HG02798 (cell line): ENCODE data around the gene PDE11A.

ENCODE experiments used
- ATAC-seq: cut with Tn5 transposase; IDR thresholded peaks from one replicate; pipeline ENCODE4 v1.9.1; 2021; ENCODE audit warnings: mild to moderate bottlenecking; ENCODE audit not compliant: unreplicated experiment, poor library complexity

PDE11A gene

DNA sequence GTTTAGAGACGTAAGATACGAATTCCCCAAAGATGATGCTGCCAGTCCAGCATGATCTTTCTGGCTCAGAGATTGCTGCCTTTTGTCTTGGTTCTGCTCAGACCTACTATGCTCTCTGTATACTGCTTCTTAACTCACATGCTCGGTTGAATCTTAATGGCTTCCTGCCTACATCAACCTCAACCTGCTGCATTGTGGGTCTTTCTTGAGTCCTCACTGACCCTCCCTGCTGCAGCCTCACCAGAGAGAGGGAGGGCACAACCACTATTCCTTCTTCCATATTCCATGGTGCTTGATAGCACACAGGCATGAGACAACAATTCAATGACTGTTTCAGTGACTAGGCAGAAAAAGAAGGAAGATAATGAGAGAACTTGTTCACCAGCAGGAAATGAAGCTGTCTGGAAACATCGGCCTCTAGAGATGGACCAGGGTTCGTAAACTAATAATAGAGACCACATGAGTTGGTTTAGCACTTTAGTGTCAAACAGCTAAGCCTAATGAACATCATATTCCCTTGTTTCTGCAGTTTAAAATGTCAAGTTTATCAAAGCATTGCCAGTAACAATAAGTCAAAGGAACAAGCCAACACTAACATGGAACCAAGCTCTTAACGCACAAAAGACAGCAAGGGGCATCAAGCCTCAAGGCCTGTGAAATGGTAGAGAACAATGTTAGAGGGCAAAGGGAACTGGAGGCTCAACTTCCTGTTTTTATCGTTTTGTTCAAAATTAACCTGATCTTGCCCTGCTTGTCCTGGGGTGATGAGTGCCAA, 333.9 kb downstream of the PDE11A start:
- no peak for ATAC-seq

DNA sequence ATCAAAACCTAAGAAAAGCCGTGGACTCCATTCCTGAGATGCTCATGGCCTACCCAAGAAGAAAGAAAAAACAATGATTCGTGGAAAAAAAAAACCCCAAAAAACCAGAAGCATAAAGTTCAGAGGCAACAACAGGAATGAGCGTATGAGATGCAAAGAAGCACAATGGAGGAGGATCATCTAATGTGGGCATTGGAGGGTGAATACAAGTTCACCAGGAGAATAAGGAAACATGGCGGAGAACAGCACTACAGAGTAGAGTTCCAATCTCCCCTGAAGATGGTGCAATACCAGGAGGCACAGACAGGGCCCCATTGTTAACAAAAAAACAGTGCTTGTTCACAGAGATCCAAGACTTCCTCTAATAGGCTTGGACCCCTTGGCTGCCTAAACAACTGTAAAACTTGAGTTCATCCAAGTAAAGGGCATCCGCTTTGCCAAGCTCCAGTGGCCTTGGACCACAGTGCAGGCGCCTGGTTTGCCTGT, 337.2 kb downstream of the PDE11A start:
- no peak for ATAC-seq

DNA sequence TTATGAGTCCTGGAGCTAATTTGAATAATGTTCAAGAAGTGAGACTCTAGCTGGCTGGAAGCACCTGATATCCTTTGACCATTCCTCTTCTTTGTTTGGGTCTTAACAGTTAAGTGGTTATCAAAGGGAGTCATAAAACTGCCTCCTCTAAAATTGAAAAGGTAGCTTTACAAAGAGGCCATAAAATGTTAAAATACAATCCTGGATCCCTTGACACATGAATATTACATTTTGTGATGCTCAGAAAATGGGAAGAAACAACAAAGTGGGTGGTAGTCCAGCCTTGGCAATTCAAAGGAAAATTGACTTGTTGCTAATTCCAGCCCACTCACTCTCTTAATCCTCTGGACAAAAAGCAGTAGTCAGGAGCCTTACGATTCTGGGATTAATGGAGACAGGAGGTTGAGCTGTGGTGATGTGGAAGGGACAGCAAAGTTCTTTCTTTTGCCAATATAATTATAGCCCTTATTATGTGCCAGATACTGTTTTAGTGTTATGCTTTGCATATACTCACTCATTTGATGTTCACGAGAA, 339.2 kb downstream of the PDE11A start:
- no peak for ATAC-seq

DNA sequence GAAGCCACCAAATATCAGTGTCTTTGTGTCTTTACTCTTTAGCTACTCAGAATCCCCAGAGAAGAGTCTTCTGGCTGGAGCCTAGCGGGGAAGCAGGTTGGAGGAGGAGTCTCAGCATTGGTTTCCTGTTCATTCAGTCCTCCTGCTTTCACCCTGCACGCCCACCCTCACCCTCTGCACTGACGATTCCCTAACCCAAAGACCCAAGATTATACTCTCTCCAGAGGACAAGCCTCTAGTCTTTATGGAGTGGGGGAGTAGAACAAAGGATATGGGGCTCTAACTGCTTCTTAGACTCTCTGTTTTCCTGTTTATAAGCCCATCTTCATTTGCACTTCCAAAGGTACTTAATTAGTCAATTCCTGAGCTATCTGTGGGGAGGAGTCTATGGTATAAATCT, 341.2 kb downstream of the PDE11A start:
- ATAC-seq = no peak

DNA sequence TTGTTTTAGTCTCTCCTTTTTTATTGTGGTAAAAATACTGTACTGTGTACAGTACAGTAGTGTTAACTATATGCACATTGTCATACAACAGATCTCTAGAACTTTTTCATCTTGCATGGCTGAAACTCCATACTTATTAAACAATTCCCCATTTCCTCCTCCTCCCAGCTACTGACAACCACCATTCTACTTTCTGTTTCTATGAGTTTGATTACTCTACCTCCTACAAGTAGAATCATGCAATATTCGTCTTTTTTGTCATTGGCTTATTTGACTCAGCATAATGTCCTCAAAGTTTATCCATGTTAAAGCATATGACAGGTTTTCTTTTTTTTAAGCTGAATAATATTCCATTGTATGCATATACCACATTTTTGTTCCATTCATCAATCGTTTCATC, 341.8 kb downstream of the PDE11A start:
- ATAC-seq = no peak

DNA sequence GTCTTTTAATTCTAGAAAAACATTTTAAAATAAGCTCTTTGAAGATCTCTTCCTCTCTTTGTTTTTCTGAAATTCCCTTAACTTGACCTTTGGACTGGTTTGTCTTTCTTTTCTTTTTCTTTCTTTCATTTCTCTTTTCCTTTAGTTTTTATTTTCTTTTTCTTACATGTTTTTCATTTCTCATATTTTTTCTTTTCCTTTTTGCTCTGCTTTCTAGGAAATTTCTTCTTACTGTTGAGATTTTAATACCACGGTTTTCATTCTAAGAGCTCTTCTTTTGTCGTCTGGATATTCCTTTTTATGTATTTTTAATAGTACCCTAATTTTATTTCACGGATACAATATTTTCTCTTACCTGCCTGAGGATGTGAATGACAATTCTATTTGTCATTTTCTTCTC, 342.2 kb downstream of the PDE11A start:
- no peak for ATAC-seq

DNA sequence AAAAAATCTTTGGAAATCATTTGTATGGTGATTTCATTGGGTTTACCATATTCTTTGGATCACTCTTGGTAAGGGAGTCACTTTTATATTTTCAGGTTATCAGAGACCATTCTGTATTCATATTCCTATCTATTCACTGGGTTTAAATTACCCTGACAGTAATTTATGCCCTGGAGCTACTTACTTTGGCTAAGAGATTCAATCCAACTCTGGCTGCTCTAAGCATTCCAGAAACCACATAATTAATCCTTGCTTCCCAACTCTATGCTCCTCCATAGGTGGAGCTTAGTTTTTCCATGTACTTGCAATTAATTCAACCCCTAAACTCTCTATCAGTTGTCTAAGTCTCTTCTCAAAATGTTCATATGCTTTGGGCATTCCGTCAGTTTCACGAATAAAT, 343.7 kb downstream of the PDE11A start:
- ATAC-seq = no peak

DNA sequence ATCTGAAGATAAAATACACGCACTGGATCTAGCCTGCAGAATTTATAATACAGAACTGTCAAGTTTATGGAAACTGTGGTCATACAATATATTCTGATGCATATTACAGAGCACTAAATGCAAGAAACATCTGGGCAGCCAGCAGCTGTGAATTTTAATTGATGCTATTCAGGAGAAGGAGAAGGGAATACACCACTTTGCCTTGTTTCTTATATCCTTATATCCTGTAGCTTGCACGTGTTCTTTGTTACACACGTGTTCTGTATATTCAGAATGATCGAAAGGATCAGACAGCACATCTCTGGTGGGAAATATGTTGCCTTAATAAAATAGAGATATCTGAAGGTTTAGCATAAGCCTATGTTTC, 344.2 kb downstream of the PDE11A start:
- ATAC-seq = no peak

DNA sequence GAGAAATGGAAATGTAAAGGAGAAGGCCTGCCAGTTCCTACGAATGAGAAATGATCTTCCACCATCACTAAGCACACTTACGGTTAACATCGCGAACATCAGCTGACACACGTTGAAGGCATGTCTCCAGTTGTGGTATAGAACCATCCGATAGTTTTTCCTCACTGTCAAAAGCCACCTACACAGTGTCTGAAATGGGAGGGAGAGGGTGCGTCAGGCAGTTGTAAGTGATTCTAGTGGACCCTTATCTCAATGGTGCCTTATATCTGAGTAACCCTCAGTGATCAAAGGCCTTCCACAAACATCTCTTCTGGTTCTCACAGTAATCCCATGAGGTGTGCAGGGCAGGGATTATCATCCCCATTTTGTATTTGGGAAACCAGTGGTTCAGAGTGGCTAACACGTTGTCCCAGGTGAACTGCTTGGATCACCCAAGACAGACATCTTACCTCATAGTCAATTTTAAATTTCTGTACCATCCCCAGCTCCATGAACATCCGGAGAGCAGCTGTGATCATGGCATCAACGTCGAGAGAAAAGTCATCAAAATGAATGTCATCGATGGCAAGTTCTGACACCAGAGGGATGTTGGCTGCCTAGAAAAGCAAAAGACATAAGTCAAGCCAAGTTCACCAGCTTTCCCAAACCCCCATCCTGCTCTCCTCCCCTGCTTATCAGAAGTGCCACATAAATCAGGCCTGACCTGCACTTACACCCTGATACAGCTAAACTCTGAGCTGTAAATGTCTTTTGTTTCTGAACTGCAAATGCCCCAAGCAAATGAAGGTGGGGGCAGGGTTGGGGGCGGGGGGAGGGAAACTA, 344.8 kb downstream of the PDE11A start:
- no peak for ATAC-seq

DNA sequence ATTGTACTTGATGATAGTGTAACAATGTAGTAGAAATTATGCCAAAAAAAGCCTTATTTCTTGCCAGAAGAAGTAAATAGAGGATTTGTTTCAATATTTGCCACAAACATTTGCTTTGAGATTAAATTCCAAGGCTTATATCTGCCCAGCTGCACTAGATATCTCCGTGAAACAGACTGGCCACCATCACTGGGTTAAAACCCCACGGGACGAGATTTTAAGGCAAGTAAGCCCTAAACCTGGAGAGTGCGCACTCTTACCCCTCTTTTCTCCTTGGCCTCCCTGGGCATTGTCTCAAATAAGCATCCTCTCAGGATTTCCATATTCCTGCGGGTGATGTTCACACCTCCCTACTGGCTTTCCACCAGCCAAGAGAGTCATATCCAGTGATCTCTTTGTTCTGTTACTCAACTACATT, 345.6 kb downstream of the PDE11A start:
- ATAC-seq = no peak

DNA sequence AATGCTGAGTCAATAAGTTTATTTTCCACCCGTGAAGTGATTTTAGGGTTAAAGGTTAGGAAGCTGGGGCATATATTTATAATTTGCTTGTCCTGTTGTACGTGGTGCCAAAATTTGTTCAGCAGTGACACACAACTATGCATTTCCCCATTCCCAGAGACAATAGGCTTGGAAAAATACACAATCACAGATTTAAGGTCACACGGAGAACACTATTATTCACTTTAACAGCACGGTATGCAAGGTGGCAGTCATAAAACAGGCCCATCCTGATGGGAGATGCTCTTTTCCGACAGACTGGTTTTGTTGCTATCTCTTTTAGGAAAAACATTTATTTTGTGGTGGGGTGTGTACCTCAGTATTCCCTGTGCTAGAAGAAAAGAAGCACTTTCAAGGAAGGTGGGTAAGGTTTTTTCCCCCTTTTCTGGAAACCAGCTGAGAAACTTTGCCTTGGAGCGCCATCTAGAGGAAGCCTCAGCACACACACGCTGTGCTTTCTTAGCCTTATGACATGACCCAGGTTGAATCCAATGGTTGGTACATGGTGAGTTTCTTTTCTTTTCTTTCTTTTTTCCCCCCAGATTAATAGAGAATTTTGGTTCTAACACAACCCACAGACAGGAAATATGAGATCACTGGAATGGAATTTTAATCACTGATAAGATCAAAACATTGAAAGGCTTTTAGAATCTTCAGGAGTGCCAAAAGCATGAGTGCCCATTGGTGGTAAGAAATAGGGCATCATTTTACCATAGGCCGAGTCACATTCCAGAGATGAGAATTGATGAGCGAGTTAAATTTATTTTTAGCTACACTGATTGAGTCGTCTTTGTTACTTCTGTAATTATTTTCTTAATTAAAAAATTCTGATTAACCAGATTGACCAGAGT, 347.9 kb downstream of the PDE11A start:
- peak; percentile 68 for ATAC-seq

DNA sequence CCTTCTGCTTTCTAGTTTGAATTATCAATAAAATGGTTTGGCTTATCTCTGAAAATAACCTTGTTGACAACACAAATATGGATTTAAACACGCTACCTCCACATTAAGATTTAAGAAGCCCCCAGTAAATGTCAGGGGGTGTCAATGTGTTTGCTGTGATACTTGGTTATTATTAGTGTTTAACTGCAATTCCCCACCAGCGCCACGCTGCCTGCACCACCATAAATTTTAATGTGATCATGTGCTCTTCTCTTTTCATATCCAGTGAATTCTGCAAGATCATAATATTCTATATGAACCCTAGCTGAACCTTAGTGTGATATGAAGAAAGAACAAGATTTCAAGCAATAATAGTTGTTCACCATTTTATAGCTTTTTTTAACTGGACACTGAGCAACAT, 349.3 kb downstream of the PDE11A start:
- no peak for ATAC-seq

DNA sequence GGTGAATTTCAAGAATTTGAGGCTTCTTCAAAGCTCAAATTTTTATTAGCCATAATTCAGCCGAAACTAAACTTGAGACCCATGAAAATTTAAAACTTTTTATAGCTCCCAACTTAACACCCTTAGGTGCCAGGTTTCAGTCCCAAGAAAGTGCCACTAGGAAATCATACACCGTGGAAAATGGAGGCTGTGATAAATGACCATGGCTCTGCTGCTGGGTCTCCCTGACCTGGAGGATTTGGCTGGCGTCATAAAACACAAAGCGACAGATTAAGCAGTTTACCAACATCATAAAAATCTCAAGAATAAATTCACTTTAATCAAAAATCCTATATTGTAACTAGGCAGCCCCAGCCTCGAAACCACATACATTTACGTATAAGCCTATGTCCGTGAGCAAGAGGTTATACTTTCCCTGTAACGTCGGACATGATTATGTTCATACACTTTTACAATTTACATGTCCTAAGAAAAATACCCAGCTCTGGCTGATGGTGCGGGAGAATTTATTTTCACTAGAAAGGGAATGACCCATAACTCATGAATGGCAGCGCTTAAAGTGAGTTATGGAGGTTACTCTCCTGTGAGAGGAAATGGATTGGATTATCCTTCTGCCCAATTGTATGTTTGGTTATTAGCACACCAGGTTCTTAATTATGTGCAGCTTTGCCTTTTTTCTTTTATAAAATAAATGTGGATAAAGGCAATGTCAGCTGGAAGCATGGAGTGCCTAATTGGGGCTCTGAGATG, 350.6 kb downstream of the PDE11A start:
- no peak for ATAC-seq

DNA sequence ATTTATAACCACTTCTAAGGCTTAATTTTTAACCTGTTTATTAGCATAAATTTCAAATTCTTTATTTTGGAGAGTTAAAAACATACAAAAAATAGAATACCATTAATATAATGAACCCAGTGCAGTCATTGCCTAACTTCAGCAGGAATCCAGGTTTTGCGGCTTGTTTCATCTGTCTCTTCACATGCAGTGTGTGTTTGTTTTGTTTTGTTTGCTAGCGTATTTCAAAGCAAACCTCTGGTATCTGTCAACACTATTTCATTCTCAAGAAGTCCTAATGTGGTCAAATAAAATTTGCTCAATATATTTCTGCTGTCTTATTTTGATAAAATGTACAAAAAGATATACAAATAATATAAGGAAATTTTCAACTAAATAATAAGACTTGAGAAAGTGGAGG, 351.5 kb downstream of the PDE11A start:
- ATAC-seq = no peak

DNA sequence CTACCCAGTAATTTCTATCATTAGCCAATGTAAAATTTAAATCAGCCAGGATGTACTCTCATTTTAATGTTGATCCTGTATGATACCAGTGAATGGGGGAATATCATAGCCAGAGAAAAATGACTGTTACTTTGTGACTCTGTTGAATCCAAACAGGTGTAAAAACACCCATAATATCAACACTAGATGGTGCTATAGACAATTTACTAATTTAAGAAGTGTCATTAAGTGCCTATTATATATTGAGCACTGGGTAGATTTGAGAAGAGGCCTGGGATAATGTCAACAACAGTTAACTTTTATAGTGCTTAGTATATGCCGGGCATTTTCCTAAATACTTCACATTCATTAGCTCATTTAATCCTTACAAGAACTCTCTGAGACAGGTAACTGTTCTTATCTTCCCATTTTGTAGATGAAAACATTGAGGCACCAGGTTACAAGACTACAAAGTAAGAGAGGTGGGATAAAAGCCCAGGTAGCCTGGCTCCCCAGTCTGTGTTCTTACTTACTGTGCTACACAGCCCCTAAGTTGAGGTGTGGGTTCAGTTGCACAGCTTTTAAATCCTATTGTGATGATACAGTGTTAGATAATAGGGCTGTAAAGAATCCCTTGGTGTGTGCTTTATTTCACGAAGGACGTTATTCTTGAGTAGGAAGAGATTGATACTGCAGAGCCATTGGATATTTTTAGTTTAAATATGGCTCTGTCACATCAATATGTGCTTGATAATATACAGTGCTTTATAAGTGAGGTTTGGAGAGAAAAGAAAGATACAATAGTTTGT, 354.6 kb downstream of the PDE11A start:
- ATAC-seq = no peak

DNA sequence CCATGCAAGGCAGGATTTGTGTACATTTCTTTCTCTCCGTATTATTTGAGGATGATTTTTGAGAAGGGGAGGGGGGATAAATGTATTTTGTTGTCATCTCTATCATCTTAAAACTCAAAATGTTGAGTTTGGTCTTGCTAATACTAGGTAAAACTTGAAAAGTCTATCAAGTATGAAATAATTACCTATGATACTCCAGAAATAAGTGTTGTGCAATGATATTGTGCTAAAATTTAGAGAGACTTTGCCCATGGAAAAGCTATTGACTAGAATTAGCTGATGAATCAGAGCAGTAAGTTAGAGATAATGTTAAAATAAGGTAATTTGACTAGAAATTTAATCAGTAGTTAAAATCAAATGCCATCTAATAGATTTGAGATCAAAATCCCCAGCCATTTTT, 356.1 kb downstream of the PDE11A start:
- no peak for ATAC-seq

DNA sequence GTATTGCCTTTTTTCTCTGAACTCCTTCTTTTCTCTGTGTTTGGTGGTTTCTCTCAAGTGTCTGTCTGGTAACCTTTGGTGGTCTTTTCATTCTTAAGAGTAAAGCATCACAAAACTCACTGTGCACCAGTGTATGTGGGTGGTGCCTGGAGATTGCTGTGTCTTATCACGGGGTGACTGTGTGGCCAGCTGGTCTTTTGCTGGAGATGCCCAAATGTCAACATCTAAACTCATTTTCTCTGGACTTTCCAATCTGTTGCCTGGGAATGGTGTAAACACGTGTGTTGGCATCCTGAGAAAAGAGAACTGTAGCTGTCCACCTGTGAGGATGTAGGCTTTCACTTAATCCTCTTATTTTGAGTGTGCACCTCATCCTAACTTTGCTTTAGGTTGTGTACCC, 356.8 kb downstream of the PDE11A start:
- no peak for ATAC-seq

DNA sequence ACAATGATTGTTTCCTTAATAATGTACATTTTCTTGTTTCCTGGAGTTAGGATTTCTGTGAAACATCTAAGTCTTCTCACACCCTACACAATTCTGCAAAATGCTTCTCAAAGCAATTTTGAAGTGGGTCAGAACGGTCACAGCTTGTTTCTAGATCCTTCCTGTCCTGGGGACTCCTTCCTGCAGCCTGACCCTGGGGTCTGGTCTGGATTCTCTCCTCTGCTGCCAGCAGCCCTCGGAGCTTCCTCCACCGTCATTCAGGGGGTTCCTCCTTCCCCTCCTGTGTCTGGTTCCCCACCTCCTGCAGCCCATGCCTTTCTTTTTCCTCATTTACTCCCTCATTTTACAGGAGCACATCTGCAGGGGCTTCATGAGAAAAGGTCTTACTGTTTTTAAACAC, 357.9 kb downstream of the PDE11A start:
- no peak for ATAC-seq

DNA sequence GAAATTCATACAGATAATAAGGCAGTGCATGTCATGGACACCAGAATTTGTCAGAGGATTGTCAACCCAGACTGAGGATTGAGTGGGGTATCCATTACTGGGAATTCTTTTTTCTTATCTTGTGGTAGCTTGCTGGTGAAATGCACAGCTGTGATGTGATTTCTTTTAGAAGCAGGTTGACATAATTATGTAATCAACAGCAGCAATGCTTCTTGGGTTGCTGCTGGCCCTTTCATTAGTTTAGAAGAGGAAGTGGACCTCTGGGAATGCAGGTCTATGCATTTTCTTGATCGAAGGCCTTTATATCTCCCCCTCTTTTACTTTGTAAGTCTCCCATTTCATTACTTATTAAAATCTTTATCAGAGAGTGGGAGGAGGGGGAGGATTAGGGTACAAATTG, 360.1 kb downstream of the PDE11A start:
- no peak for ATAC-seq
